ENCODE results near the gene ZNF287. TPM values are rescaled to one million over a fixed set of nuclear protein-coding genes. Genes with fewer than 3 reads are reported as not detected.

Gene ZNF287
- total and polyA plus RNA-seq, 7 donors = 1.5 to 10.0 (median 4.3) TPM

DNA sequence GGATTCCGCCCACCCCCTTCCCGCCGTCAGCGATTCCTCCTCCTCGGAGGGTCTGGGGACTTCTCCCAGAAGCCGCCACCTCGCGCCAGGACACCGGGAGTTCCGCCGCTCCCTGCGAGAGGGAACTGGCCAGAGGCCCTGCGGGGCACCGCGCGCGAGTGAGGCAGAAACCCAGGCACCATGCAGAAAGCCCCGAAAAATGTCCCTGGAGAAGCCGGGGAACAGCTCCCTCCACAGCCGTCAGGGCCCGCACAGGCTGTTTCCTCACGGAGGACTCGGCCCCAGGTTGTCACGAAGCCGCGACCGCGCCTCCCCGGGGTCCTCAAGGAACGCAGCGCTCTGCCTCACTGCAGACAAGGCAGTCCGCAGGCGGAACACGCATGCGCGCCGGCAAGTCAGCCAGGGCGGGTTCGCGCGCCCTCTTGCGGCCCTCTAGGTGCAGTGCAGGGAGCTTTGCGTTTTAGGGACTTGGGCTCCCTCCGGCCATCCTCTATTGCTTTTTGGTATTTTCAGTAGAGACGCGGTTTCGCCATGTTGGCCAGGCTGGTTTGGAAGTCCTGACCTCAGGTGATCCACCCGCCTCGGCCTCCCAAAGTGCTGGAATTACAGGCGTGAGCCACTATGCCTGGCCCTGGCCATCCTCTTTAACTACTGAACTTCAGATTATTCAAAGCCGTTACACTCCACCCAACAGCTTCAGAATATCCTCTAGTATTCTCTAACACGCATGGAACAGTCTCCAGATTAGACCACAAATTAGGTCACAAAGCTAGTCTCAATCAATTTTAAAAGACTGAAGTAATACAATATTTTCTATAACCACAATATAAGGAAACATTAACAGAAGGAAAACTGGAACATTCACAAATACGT is 20.3 kb upstream of the ZNF287 start:
- Histone ChIP-seq H3K36me3 (ENCODE audit: insufficient read depth in 1 of 2, low read depth in 1 of 2) (no peaks in the 10 kb centered on the region), H3K27ac (no peak overlapping the region), H3K9me3 (no peaks in the 10 kb centered on the region), H3K4me3 (peak overlapping the region; percentile 75), H3K4me1 (no peaks in the 10 kb centered on the region), H3K27me3 (ENCODE audit: insufficient read depth in 3 of 3, low read length in 2 of 3) (peaks cover 0 to 15% (median 2%) of the 10 kb centered on the region in 3 donors)
- peak; percentile 92 to 95 for DNase-seq
- peak; percentile 93 to 95 (median 94) for ATAC-seq
- intact Hi-C loops (cut with DNase I) = loop anchor here in 1 of 2 donors (5.0 kb wide), 2 partner anchors 52 to 137 kb away; no protein-coding TSS in a partner anchor
- WGBS, 3 donors = 5 to 6% (median 5%) methylated on average over 47 to 53 of the region's 53 CpGs
- TF ChIP-seq, protein P1, sequence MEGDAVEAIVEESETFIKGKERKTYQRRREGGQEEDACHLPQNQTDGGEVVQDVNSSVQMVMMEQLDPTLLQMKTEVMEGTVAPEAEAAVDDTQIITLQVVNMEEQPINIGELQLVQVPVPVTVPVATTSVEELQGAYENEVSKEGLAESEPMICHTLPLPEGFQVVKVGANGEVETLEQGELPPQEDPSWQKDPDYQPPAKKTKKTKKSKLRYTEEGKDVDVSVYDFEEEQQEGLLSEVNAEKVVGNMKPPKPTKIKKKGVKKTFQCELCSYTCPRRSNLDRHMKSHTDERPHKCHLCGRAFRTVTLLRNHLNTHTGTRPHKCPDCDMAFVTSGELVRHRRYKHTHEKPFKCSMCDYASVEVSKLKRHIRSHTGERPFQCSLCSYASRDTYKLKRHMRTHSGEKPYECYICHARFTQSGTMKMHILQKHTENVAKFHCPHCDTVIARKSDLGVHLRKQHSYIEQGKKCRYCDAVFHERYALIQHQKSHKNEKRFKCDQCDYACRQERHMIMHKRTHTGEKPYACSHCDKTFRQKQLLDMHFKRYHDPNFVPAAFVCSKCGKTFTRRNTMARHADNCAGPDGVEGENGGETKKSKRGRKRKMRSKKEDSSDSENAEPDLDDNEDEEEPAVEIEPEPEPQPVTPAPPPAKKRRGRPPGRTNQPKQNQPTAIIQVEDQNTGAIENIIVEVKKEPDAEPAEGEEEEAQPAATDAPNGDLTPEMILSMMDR (IDR thresholded peaks at IDR 0.05) = peak; percentile 99

DNA sequence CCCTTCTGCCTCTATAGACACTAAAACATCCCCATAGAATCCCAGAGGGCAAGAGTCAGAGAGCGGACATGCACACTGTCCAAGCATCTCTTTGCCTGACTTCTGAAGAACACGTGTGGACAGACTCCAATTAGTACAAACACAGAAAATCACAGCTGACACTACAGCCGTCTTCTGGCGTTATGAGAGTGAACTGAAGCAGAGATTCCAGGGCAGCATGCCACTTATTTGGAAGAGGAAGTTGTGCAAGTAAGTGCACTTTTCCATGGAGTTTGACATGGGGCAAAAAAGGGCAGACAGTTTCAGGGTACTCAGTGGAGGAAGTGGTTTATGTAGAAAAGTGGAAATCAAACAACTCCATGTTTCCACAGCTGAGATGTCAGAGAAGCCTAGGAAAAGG is 16.8 kb upstream of the ZNF287 start:
- Histone ChIP-seq H3K4me3 (no peak overlapping the region), H3K36me3 (ENCODE audit: insufficient read depth in 1 of 2, low read depth in 1 of 2) (no peaks in the 10 kb centered on the region), H3K27ac (no peak overlapping the region), H3K27me3 (ENCODE audit: insufficient read depth in 3 of 3, low read length in 2 of 3) (peaks cover 0 to 29% (median 0%) of the 10 kb centered on the region in 3 donors), H3K9me3 (no peaks in the 10 kb centered on the region), H3K4me1 (no peaks in the 10 kb centered on the region)
- WGBS, 3 donors = 22 to 45% (median 29%) methylated on average over 4 of the region's 4 CpGs
- TF ChIP-seq, protein P1 (IDR thresholded peaks at IDR 0.05) = no peak
- ATAC-seq (no peak), DNase-seq (no peak)
- intact Hi-C loops (cut with DNase I) = loop anchor here in 1 of 2 donors (5.0 kb wide), 2 partner anchors 48 to 133 kb away; no protein-coding TSS in a partner anchor

DNA sequence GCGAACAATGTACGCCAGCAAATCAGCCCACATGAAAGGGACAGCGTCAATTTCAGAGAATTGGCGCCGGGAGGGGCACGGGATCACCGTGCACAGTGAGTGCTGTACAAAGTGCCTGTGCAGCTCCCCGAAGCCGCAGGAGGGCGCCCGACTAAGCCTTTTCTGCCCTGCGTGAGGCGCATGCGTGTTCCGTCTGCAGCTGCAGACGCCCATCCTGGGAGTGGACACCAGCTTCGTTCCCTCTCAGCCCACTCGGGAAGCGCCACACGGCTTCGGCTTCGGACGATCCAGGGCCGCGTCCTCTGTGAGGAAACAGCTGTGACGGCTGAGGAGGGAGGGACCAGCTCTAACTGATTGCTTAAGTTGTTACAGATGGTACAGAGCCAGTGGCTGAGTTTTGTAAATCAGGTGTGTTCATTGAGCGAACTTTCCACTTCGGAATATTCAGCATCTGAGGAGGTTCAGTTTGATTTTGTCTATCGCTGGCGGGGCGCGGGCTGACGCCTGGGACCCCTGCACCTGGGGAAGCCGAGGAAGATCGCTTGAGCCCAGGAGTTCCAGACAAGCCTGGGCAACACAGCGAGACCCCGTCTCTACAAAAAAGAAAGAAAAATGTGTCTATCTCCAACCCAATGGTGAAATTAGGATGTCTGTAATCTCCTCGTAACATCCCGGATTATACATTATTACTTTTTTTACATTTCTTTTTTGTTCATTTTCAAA is 15.4 kb upstream of the ZNF287 start:
- Histone ChIP-seq H3K4me1 (no peaks in the 10 kb centered on the region), H3K36me3 (ENCODE audit: insufficient read depth in 1 of 2, low read depth in 1 of 2) (no peaks in the 10 kb centered on the region), H3K27me3 (ENCODE audit: insufficient read depth in 3 of 3, low read length in 2 of 3) (peaks cover 0 to 39% (median 0%) of the 10 kb centered on the region in 3 donors), H3K4me3 (peak overlapping the region; percentile 56), H3K9me3 (no peaks in the 10 kb centered on the region), H3K27ac (no peak overlapping the region)
- TF ChIP-seq, protein P1 (IDR thresholded peaks at IDR 0.05) = peak; percentile 79
- intact Hi-C loops (cut with DNase I) = no loop called here
- 11 to 13% (median 12%) methylated on average over 39 of the region's 39 CpGs for WGBS, 3 donors
- peak; percentile 95 to 97 for DNase-seq
- peak; percentile 83 to 97 (median 94) for ATAC-seq

DNA sequence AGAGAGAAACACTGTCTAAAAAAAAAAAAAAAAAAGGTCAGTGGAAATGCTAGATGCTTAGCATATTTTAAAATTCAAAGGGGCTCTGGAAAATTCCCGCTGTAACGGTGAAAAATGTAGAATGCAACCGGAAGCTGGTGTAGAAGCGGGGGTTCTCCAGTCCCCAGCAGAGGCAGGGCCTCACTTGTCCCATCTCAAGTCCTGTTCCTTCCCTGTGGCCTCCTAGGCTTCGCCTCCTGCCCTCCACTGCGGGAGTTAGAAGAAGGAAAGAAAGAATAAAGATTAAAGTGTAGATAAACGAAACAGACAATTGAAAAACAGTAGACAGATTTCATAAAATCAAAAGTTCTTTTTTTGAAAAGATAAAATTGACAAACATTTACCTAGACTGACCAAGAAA is 14.8 kb upstream of the ZNF287 start:
- no peaks in the 10 kb centered on the region for H3K9me3 ChIP-seq
- intact Hi-C loops (cut with DNase I) = no loop called here
- H3K27ac ChIP-seq = no peak overlapping the region
- H3K4me3 ChIP-seq = peak overlapping the region; percentile 56
- peaks cover 0 to 39% (median 0%) of the 10 kb centered on the region in 3 donors for H3K27me3 ChIP-seq (ENCODE audit: insufficient read depth in 3 of 3, low read length in 2 of 3)
- WGBS, 3 donors = 42 to 46% (median 44%) methylated on average over 7 of the region's 7 CpGs
- TF ChIP-seq, protein P1 (IDR thresholded peaks at IDR 0.05) = no peak
- no peaks in the 10 kb centered on the region for H3K4me1 ChIP-seq
- DNase-seq = no peak
- ATAC-seq = no peak
- no peaks in the 10 kb centered on the region for H3K36me3 ChIP-seq (ENCODE audit: insufficient read depth in 1 of 2, low read depth in 1 of 2)
